GM23338 (cell line): Measurements from ENCODE around the gene ATP1B3. TPM values are rescaled to one million over a fixed set of nuclear protein-coding genes. Genes with fewer than 3 reads are reported as not detected.

Source experiments
- ATAC-seq: fragments of 200-7000 bp; cut with Tn5 transposase; 3 replicates; pipeline ENCODE4 v1.9.1; 2020
- DNase-seq: peaks from one replicate; pipeline ENCODE4 v3.0.0-alpha.2; 2015; ENCODE audit warnings: low spot score
- H2AFZ ChIP-seq: fragments of 200-600 bp; sonication (generic); 2 replicates; pipeline ENCODE4 v1.8.0; 2016; ENCODE audit warnings: antibody characterized with exemption, mild to moderate bottlenecking, moderate library complexity
- H3F3A ChIP-seq: fragments of 200-600 bp; sonication (generic); replicated peaks from 2 replicates; pipeline ENCODE4 v1.8.0; 2017; ENCODE audit warnings: antibody characterized with exemption, mixed run types, low read depth
- H3K27ac ChIP-seq: fragments of 200-600 bp; sonication (generic); 2 replicates; pipeline ENCODE4 v1.6.1; 2016; ENCODE audit warnings: low read depth
- H3K27me3 ChIP-seq: fragments of 200-600 bp; sonication (generic); 2 replicates; pipeline ENCODE4 v1.8.0; 2016; ENCODE audit warnings: mild to moderate bottlenecking, mixed run types, moderate library complexity; ENCODE audit not compliant: insufficient read depth
- H3K36me3 ChIP-seq: fragments of 200-600 bp; sonication (generic); 2 replicates; pipeline ENCODE4 v1.8.0; 2016; ENCODE audit warnings: mild to moderate bottlenecking; ENCODE audit not compliant: insufficient read depth
- H3K4me1 ChIP-seq: fragments of 200-600 bp; sonication (generic); 2 replicates; pipeline ENCODE4 v1.8.0; 2016; ENCODE audit warnings: mild to moderate bottlenecking, moderate library complexity; ENCODE audit not compliant: insufficient read depth
- H3K4me2 ChIP-seq: fragments of 200-600 bp; sonication (generic); 2 replicates; pipeline ENCODE4 v1.7.1; 2017; ENCODE audit warnings: mixed run types
- H3K4me3 ChIP-seq: fragments of 200-600 bp; sonication (generic); 2 replicates; pipeline ENCODE4 v1.6.1; 2016; ENCODE audit warnings: mixed run types
- H3K79me2 ChIP-seq: fragments of 200-600 bp; sonication (generic); replicated peaks from 2 replicates; pipeline ENCODE4 v1.8.0; 2017; ENCODE audit warnings: mild to moderate bottlenecking; ENCODE audit not compliant: insufficient read depth
- H3K9me2 ChIP-seq: fragments of 200-600 bp; sonication (generic); 2 replicates; pipeline ENCODE4 v1.8.0; 2017; ENCODE audit not compliant: insufficient read depth
- H4K20me1 ChIP-seq: fragments of 200-600 bp; sonication (generic); replicated peaks from 2 replicates; pipeline ENCODE4 v1.8.0; 2017; ENCODE audit warnings: mild to moderate bottlenecking; ENCODE audit not compliant: insufficient read depth
- H3K27ac Mint-ChIP-seq: 2 replicates; pipeline ENCODE4 v1.8.0; 2020; ENCODE audit warnings: inconsistent platforms, mild to moderate bottlenecking, moderate library complexity, mixed read lengths
- H3K27me3 Mint-ChIP-seq: 3 replicates; pipeline ENCODE4 v1.8.0; 2022; ENCODE audit warnings: low read depth, mild to moderate bottlenecking, moderate library complexity, mixed read lengths, inconsistent platforms; ENCODE audit not compliant: insufficient read depth, poor library complexity
- H3K36me3 Mint-ChIP-seq: 3 replicates; pipeline ENCODE4 v1.8.0; 2021; ENCODE audit warnings: low read depth, mild to moderate bottlenecking, inconsistent platforms, moderate library complexity, mixed read lengths
- H3K4me1 Mint-ChIP-seq: 3 replicates; pipeline ENCODE4 v1.8.0; 2020; ENCODE audit warnings: mild to moderate bottlenecking, inconsistent platforms, mixed read lengths
- H3K4me3 Mint-ChIP-seq: 3 replicates; pipeline ENCODE4 v1.8.0; 2021; ENCODE audit warnings: moderate library complexity, mild to moderate bottlenecking, inconsistent platforms, mixed read lengths
- H3K9me3 Mint-ChIP-seq: 3 replicates; pipeline ENCODE4 v1.8.0; 2020; ENCODE audit warnings: moderate library complexity, mild to moderate bottlenecking, inconsistent platforms, mixed read lengths
- CREB1 ChIP-seq: fragments of 250-450 bp; sonication (Bioruptor Pico); IDR thresholded peaks from 2 replicates; pipeline ENCODE4 v1.5.0; 2020; ENCODE audit warnings: low read depth, mild to moderate bottlenecking, moderate library complexity
- ETS1 ChIP-seq: IDR thresholded peaks from 2 replicates; pipeline ENCODE4 v1.6.1; 2016; ENCODE audit warnings: antibody characterized with exemption
- EZH2 ChIP-seq: fragments of 200-600 bp; sonication (generic); IDR thresholded peaks from one replicate; pipeline ENCODE4 v1.8.0; 2017; ENCODE audit warnings: antibody characterized with exemption, mild to moderate bottlenecking, low read depth; ENCODE audit not compliant: unreplicated experiment
- JUNB ChIP-seq: IDR thresholded peaks from one replicate; pipeline ENCODE4 v1.6.1; 2016; ENCODE audit warnings: antibody characterized with exemption; ENCODE audit not compliant: unreplicated experiment
- NANOG ChIP-seq: IDR thresholded peaks from 2 replicates; pipeline ENCODE4 v1.6.1; 2016; ENCODE audit warnings: antibody characterized with exemption, borderline replicate concordance
- POLR2AphosphoS5 ChIP-seq: IDR thresholded peaks from 2 replicates; pipeline ENCODE4 v1.6.1; 2016; ENCODE audit warnings: antibody characterized with exemption, low read depth
- STAT1 ChIP-seq: IDR thresholded peaks from one replicate; pipeline ENCODE4 v1.6.1; 2016; ENCODE audit warnings: antibody characterized with exemption; ENCODE audit not compliant: unreplicated experiment
- ZNF114 ChIP-seq: fragments of 250-450 bp; sonication (Bioruptor Pico); IDR thresholded peaks from 2 replicates; pipeline ENCODE4 v1.5.0; 2020; ENCODE audit warnings: mild to moderate bottlenecking, moderate library complexity
- ZNF331 ChIP-seq: fragments of 250-450 bp; sonication (Bioruptor Pico); IDR thresholded peaks from 2 replicates; pipeline ENCODE4 v1.5.0; 2020; ENCODE audit warnings: low read depth, mild to moderate bottlenecking, moderate library complexity
- ZNF462 ChIP-seq: fragments of 250-450 bp; sonication (Bioruptor Pico); IDR thresholded peaks from 2 replicates; pipeline ENCODE4 v1.5.0; 2020; ENCODE audit warnings: mild to moderate bottlenecking, moderate library complexity
- polyA plus RNA-seq: library from polyadenylated mRNA; unstranded; fragments of >200 nt; fragmentation: Nextera tagmentation; extraction: Ambion mirVana; gene quantifications from 2 replicates; pipeline ENCODE4 v1.2.1, GENCODE V29; 2016
- total RNA-seq: library from RNA; depleted of rRNA; stranded (reverse); fragments of >200 nt; shearing (Covaris generic); gene quantifications from 2 replicates; pipeline ENCODE4 v1.2.3, GENCODE V29; 2014
- TF ChIP-seq, protein P1 (sequence below), 2 experiments: fragments of 200-600 bp in 1 of 2; sonication (generic) in 1 of 2; conservative IDR thresholded peaks; 2 replicates each; pipeline versions ENCODE4 v1.5.1 to v1.6.1; 2016 to 2017; ENCODE audit warnings: antibody characterized with exemption in 2 of 2, low read depth in 2 of 2, mild to moderate bottlenecking in 2 of 2, moderate library complexity in 1 of 2
- TF ChIP-seq, protein P2 (sequence below): IDR thresholded peaks from one replicate; pipeline ENCODE4 v1.6.1; 2018; ENCODE audit warnings: antibody characterized with exemption; ENCODE audit not compliant: unreplicated experiment

The ATP1B3 gene
- total and polyA plus RNA-seq, 2 experiments from 2014 or later = 135 to 315 TPM

DNA sequence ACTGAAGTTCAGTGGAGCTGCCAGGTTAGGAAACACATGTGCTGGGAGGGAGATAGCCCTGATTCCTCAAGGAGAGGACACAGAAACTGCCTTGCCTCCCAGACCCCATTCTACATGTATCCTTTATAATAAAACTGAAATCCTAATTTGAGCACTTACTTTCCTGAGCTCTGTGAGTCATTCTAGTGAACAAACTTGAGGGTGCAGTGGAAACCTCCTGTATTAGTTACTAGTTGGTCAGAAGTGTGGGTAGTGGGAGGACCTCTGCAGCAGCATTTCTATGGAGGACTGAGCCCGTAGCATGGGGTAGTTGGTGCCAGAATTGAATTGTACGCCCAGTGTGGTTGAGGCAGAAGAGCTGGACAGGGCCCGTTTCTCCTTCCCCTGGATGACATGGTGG, 23.9 kb downstream of the ATP1B3 start (continued):
- TF ChIP-seq STAT1 (no peak), ETS1 (no peak)

- DNase-seq (no peak), ATAC-seq (no peak)
- Histone ChIP-seq H3K4me1 (no peaks in the 10 kb centered on the region), H3K36me3 (peaks cover 35% of the 10 kb centered on the region), H2AFZ (no peak overlapping the region), H3F3A (no peaks in the 10 kb centered on the region), H3K9me2 (no peaks in the 10 kb centered on the region), H3K27ac (peak overlapping the region; percentile 70; the same call in 1 of the 2 replicates), H4K20me1 (peaks cover 23% of the 10 kb centered on the region), H3K4me2 (no peak overlapping the region), H3K79me2 (peaks cover 70% of the 10 kb centered on the region), H3K27me3 (no peaks in the 10 kb centered on the region), H3K4me3 (no peak overlapping the region)
- H3K4me3 Mint-ChIP-seq = no peak overlapping the region
- H3K27me3 Mint-ChIP-seq = no peaks in the 10 kb centered on the region
- peaks cover 38% of the 10 kb centered on the region for H3K9me3 Mint-ChIP-seq
- H3K27ac Mint-ChIP-seq = no peak overlapping the region
- peaks cover 66% of the 10 kb centered on the region for H3K36me3 Mint-ChIP-seq
- peaks cover 6% of the 10 kb centered on the region; the same call in 1 of the 3 replicates for H3K4me1 Mint-ChIP-seq
- TF ChIP-seq JUNB = no peak
- TF ChIP-seq ZNF114 (CRISPR knock-in tag) = no peak
- no peak for TF ChIP-seq STAT1
- TF ChIP-seq POLR2AphosphoS5 = no peak
- TF ChIP-seq, protein P1, sequence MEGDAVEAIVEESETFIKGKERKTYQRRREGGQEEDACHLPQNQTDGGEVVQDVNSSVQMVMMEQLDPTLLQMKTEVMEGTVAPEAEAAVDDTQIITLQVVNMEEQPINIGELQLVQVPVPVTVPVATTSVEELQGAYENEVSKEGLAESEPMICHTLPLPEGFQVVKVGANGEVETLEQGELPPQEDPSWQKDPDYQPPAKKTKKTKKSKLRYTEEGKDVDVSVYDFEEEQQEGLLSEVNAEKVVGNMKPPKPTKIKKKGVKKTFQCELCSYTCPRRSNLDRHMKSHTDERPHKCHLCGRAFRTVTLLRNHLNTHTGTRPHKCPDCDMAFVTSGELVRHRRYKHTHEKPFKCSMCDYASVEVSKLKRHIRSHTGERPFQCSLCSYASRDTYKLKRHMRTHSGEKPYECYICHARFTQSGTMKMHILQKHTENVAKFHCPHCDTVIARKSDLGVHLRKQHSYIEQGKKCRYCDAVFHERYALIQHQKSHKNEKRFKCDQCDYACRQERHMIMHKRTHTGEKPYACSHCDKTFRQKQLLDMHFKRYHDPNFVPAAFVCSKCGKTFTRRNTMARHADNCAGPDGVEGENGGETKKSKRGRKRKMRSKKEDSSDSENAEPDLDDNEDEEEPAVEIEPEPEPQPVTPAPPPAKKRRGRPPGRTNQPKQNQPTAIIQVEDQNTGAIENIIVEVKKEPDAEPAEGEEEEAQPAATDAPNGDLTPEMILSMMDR (conservative IDR thresholded peaks at IDR 0.05; ENCODE audit: low read depth in 2 of 2) = no peak
- TF ChIP-seq ZNF331 = no peak
- TF ChIP-seq CREB1 (CRISPR knock-in tag) = no peak
- no peak for TF ChIP-seq ETS1
- TF ChIP-seq, protein P2, sequence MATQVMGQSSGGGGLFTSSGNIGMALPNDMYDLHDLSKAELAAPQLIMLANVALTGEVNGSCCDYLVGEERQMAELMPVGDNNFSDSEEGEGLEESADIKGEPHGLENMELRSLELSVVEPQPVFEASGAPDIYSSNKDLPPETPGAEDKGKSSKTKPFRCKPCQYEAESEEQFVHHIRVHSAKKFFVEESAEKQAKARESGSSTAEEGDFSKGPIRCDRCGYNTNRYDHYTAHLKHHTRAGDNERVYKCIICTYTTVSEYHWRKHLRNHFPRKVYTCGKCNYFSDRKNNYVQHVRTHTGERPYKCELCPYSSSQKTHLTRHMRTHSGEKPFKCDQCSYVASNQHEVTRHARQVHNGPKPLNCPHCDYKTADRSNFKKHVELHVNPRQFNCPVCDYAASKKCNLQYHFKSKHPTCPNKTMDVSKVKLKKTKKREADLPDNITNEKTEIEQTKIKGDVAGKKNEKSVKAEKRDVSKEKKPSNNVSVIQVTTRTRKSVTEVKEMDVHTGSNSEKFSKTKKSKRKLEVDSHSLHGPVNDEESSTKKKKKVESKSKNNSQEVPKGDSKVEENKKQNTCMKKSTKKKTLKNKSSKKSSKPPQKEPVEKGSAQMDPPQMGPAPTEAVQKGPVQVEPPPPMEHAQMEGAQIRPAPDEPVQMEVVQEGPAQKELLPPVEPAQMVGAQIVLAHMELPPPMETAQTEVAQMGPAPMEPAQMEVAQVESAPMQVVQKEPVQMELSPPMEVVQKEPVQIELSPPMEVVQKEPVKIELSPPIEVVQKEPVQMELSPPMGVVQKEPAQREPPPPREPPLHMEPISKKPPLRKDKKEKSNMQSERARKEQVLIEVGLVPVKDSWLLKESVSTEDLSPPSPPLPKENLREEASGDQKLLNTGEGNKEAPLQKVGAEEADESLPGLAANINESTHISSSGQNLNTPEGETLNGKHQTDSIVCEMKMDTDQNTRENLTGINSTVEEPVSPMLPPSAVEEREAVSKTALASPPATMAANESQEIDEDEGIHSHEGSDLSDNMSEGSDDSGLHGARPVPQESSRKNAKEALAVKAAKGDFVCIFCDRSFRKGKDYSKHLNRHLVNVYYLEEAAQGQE = no peak
- TF ChIP-seq NANOG = no peak
- no peak for TF ChIP-seq EZH2
- TF ChIP-seq ZNF462 (CRISPR knock-in tag) = no peak
Observed at GRCh38 chr3:141901914-141902313, 25.5 kb downstream of the ATP1B3 start.
